Ovary (tissue), 9 donors: Measurements from ENCODE around the gene UXS1. TPM values are rescaled to one million over a fixed set of nuclear protein-coding genes. Genes with fewer than 3 reads are reported as not detected.
"Not testable (repeated sequence)": the region's sequence is repeated elsewhere in the genome, so short reads cannot be mapped to it uniquely, and the experiment has no call there.

Source experiments
- DNase-seq, 5 donors: peaks; one replicate each; pipeline ENCODE4 v3.0.0-alpha.2; 2019 to 2020
- H3K27ac ChIP-seq, 2 donors: fragments of 200-600 bp; one replicate each; pipeline versions ENCODE4 v1.5.1 to v1.8.0; 2019 to 2022
- H3K27me3 ChIP-seq: fragments of 200-600 bp; one replicate; pipeline ENCODE4 v1.8.0; 2022
- H3K36me3 ChIP-seq: fragments of 200-600 bp; sonication (generic); one replicate; pipeline ENCODE4 v1.5.1; 2019
- H3K4me1 ChIP-seq: one replicate; pipeline ENCODE4 v1.8.1; 2013; ENCODE audit warnings: mild to moderate bottlenecking, moderate library complexity; ENCODE audit not compliant: insufficient read depth
- H3K4me3 ChIP-seq: fragments of 200-600 bp; sonication (generic); one replicate; pipeline ENCODE4 v1.5.1; 2017
- H3K9me3 ChIP-seq, 2 donors: fragments of 200-600 bp in 1 of 2; sonication (generic) in 1 of 2; one replicate each; pipeline versions ENCODE4 v1.5.1 to v1.8.1; 2013 to 2019; ENCODE audit warnings: mild to moderate bottlenecking in 1 of 2, moderate library complexity in 1 of 2
- CTCF ChIP-seq, 3 donors: fragments of 450-650 bp in 2 of 3; fragments of 200-600 bp in 1 of 3; IDR thresholded peaks; one replicate each; pipeline versions ENCODE4 v1.5.1 to v1.8.0; 2016 to 2022; ENCODE audit warnings: antibody characterized with exemption in 3 of 3, mild to moderate bottlenecking in 1 of 3
- EP300 ChIP-seq: sonication (generic); formaldehyde crosslinking; IDR thresholded peaks from one replicate; pipeline ENCODE4 v1.6.1; 2017; ENCODE audit warnings: antibody characterized with exemption
- POLR2A ChIP-seq: fragments of 450-650 bp; IDR thresholded peaks from one replicate; pipeline ENCODE4 v1.6.1; 2017; ENCODE audit warnings: antibody characterized with exemption, mild to moderate bottlenecking, moderate library complexity
- WGBS, 3 donors: extraction: QIAGEN DNeasy Blood & Tissue Kit in 1 of 3; methylation state at CpG; one replicate each; pipeline versions ENCODE4 v1.1.5 to v1.1.7; 2013 to 2017; 5-methylcytosine and 5-hydroxymethylcytosine counted together
- intact Hi-C, 4 donors: fragments of 100-400 bp; cut with DNase I; formaldehyde crosslinking; loops; one replicate each; pipeline versions ENCODE4 v1.11.0 to v1.15.1; 2022 to 2023
- polyA plus RNA-seq, 2 donors: library from polyadenylated mRNA; stranded (reverse); fragments of 200-250 nt in 1 of 2; fragments of 350-450 nt in 1 of 2; fragmentation: Illumina TruSeq in 1 of 2; extraction: RNeasy Lipid Tissue Mini Kit (QIAGEN cat#74804) in 1 of 2; gene quantifications; one replicate each; pipeline ENCODE4 v1.2.3, GENCODE V29; 2013 to 2014
- total RNA-seq, 7 donors: library from RNA; depleted of rRNA in 2 of 7; stranded (reverse); fragments of >200 nt in 2 of 7; fragmentation: NEBNext Ultra II Directional in 3 of 7; extraction: Animal tissue kit (Norgen Biotek cat#: 25700) in 3 of 7; gene quantifications; one replicate each; pipeline versions ENCODE4 v1.1.0 to v1.2.4, GENCODE V29; 2016 to 2023
- donor health status: DM: no; HTN: no; CAD: no; lungs with moderate emphysema.
- donor health status: DM: no; HTN: no; CAD: no.
- donor health status: Bipolar disorder and iron deficiency.
- donor health status: DM: yes; HTN: yes; CAD: no.
- donor health status: DM: no; HTN: no; CAD: no.
- donor health status: DM: yes; HTN: yes; CAD: no.

UXS1 gene
- total and polyA plus RNA-seq, 9 donors: 23.9 to 70.8 (median 27.7) TPM

- no peaks in the 10 kb centered on the region for H3K4me1 ChIP-seq
- H3K9me3 ChIP-seq: no peaks in the 10 kb centered on the region
- no peaks in the 10 kb centered on the region for H3K36me3 ChIP-seq
- H3K27ac ChIP-seq: no peak overlapping the region
- no peak overlapping the region for H3K4me3 ChIP-seq
- H3K27me3 ChIP-seq: no peaks in the 10 kb centered on the region
- WGBS, 3 donors: 45 to 56% (median 55%) methylated on average over 2 of the region's 2 CpGs
- intact Hi-C loops: no loop called here
- TF ChIP-seq POLR2A: no peak
- TF ChIP-seq EP300: no peak
- no peak for TF ChIP-seq CTCF (IDR thresholded peaks at IDR 0.05)
- no peak for DNase-seq
Measured at GRCh38 chr2:106208874-106209273, 14.8 kb upstream of the UXS1 start.

- Histone ChIP-seq H3K9me3 (no peaks in the 10 kb centered on the region), H3K36me3 (no peaks in the 10 kb centered on the region), H3K27me3 (no peaks in the 10 kb centered on the region), H3K4me3 (no peak overlapping the region), H3K4me1 (no peaks in the 10 kb centered on the region), H3K27ac (no peak overlapping the region)
- intact Hi-C loops: no loop called here
- 90 to 96% (median 92%) methylated on average over 1 of the region's 1 CpG for WGBS, 3 donors
- no peak for DNase-seq
- TF ChIP-seq CTCF (IDR thresholded peaks at IDR 0.05) (no peak), POLR2A (no peak), EP300 (no peak)
Measured at GRCh38 chr2:106208399-106208798, 14.3 kb upstream of the UXS1 start.

GRCh38 chr2:106207246-106207645 is 13.1 kb upstream of the UXS1 start:
- Histone ChIP-seq H3K4me1 (no peaks in the 10 kb centered on the region), H3K9me3 (no peaks in the 10 kb centered on the region), H3K4me3 (no peak overlapping the region), H3K27me3 (no peaks in the 10 kb centered on the region), H3K27ac (no peak overlapping the region), H3K36me3 (no peaks in the 10 kb centered on the region)
- TF ChIP-seq CTCF (IDR thresholded peaks at IDR 0.05): no peak
- no peak for TF ChIP-seq POLR2A
- no peak for TF ChIP-seq EP300
- DNase-seq: no peak
- intact Hi-C loops: no loop called here
- 89 to 98% (median 93%) methylated on average over 2 of the region's 2 CpGs for WGBS, 3 donors

- intact Hi-C loops: no loop called here
- Histone ChIP-seq H3K4me3 (no peak overlapping the region), H3K27me3 (no peaks in the 10 kb centered on the region), H3K27ac (no peak overlapping the region), H3K4me1 (no peaks in the 10 kb centered on the region), H3K36me3 (no peaks in the 10 kb centered on the region), H3K9me3 (no peaks in the 10 kb centered on the region)
- DNase-seq: no peak
- 56 to 69% (median 60%) methylated on average over 4 to 5 of the region's 5 CpGs for WGBS, 3 donors
- TF ChIP-seq POLR2A (no peak), CTCF (IDR thresholded peaks at IDR 0.05) (no peak), EP300 (no peak)
Measured at GRCh38 chr2:106205488-106205887, 11.4 kb upstream of the UXS1 start.

- H3K4me1 ChIP-seq, H3K4me3 ChIP-seq, H3K27ac ChIP-seq, H3K27me3 ChIP-seq, DNase-seq, H3K9me3 ChIP-seq, intact Hi-C loops, H3K36me3 ChIP-seq: not testable (repeated sequence)
- WGBS, 3 donors: 50 to 75% (median 72%) methylated on average over 1 of the region's 1 CpG
Measured at GRCh38 chr2:106204551-106204950, 10.4 kb upstream of the UXS1 start.
